GM19463 (cell line): Measurements from ENCODE around the gene DCANP1.

Experiments
- ATAC-seq: cut with Tn5 transposase; IDR thresholded peaks from one replicate; pipeline ENCODE4 v1.9.1; 2021; ENCODE audit warnings: mild to moderate bottlenecking, moderate library complexity; ENCODE audit not compliant: unreplicated experiment

Gene DCANP1

DNA sequence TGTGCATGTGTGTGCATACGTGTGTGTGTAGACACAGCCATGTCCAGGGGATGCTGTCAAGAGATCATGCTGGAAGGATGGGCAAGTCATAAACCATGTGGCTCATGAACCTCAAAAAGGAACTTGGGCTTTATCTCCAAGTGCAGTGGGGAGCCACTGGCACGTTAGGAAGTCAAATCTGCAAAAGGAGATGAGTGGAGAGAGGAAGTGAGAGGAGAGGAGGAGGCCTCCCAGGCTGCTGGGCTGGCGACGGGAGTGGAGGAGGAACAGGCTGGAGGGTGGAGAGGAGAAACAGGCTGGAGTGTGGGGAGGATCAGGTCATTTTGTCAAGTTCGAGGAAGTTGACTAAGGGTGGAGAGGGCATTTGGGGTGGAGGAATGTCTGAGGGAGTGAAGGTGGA lies 34.2 kb upstream of the DCANP1 start:
- ATAC-seq: no peak

- ATAC-seq: no peak
Measured at GRCh38 chr5:135480511-135480910, 33.4 kb upstream of the DCANP1 start.

DNA sequence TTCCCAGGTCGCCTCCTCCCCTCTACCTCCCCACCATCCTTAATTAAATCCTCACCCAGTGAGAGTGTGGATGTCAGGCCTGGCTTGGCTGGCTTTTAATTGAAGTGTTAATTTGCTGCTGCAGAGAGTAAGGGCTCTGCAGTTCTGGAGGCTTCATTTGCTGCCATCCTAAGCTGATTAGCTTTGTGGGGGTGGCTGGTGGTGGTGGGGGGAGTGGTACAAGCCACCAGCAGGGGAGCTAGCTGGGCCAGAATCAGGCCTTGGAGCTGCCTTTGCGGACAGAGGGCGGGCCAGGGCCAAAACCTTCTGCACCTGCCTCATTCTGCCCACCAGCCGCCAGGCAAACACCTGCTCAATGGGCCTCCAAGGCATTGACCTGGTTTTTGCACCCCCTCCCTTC lies 31.8 kb upstream of the DCANP1 start:
- no peak for ATAC-seq

DNA sequence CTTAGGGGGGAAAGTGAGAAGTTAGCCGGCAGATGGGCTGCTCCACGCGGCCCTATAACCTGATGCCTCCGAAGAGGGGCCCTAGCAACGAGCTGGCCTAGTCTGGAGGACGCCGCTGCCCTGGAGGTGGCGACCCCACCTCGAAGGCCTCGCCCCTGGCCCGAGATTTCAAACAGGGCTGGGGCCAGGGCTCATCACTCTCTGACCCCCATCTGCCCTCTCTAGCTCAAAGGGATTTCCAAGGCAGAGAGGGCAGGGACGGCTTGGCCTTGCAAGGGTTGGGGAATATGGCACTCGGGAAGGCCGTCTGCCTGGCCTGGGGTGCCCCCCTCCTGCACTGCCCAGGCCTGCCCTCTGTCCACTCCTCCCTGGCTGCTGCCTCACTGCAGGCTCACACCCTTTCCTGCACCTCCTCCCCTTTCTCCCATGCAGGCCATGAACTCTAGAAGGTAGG lies 30.5 kb upstream of the DCANP1 start:
- no peak for ATAC-seq

- ATAC-seq: no peak
Measured at GRCh38 chr5:135476615-135477581, 29.8 kb upstream of the DCANP1 start.

DNA sequence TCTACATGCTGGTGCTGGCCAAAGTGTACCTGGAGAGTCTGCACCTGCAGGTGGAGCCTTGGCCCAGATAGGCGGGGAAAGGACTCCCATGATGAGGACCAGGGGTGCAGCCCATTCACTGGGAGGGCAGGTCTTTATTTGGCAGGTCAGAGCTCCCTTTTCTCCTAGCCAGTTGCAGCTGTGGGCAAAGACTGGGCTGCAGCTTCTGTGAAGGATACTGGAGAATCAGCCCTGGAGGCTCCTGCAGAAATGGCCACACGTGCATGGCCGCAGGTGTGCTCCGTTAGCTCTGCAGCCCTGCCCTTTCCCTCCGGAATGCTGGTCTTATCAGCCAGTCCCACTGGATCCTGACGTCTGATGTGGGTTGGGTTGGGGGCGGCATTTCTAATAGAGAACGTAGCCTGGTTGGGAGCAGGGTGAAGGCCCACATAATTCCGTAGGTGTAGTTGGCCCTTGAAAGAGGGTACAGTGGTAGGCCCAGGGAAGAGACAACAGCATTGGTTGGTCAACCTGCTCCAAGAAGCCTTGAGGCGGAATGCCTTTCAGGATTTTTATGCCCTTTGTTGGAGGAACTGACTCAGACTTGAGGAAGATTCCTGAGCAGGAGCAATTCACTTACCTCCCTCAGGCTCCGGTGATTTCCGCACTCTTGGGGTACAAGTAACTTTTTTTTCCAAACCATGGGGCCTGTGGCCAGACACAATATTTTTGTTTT lies 27.0 kb upstream of the DCANP1 start:
- no peak for ATAC-seq

DNA sequence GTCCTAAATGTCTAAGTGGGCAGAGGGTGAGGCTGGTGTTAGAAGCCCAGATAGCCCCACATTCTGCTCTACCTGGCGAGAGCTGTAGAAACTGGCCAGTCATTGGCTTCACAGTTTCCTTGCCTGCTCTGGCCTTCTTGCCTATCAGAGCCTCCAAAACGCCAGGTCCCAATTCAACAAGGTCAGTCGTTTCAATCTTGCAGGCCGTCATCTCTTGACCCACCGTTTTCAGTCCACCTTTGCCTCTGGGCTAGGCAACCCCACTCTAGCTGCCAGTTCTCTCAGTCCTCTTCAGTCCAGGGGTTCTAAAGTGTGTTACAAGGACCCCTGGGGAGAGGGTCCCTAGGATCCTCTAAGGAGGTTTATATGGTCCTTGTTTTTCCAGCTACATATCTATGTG lies 25.0 kb upstream of the DCANP1 start:
- no peak for ATAC-seq

DNA sequence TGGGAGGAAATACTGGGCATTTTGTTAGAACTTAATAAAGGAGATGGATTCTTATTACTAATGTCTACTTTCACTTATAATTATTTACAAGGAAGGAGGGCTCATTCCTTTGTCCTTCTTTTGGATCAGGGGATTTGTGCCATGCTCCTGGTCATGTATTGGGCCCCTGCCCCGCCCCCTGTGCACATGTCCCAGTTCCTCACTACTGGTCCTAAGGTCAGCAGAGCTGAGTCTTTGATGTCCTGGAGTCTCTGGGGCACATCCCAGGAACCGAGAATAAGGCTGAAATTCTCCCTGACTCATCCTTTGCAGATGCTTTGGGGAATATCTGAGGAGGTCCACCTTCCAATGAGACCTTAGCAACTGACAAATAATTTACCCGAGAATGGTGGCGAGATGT lies 24.6 kb upstream of the DCANP1 start:
- ATAC-seq: no peak

GRCh38 chr5:135469911-135470310 lies 22.8 kb upstream of the DCANP1 start:
- ATAC-seq: no peak

DNA sequence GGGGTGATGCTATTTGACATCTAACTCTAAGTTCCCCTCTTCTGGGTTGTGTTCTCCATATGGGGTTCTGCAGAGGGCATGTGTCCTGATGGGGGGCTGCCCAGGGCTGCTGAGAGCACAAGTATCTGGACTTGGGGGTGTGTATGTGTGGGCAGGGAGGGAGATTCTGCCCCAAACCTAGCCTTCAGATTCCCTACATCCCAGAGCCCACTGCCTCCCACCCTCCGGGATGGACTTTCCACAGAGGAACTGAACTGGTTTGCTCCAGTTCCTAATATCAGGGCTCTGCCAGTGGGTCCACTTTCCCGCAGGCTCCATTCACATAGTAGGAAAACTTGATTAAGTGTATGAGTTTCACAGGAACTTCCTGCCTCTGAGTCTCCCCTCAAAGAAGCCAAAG lies 21.4 kb upstream of the DCANP1 start:
- no peak for ATAC-seq

- ATAC-seq: no peak
Measured at GRCh38 chr5:135467871-135468485, 20.8 kb upstream of the DCANP1 start.

DNA sequence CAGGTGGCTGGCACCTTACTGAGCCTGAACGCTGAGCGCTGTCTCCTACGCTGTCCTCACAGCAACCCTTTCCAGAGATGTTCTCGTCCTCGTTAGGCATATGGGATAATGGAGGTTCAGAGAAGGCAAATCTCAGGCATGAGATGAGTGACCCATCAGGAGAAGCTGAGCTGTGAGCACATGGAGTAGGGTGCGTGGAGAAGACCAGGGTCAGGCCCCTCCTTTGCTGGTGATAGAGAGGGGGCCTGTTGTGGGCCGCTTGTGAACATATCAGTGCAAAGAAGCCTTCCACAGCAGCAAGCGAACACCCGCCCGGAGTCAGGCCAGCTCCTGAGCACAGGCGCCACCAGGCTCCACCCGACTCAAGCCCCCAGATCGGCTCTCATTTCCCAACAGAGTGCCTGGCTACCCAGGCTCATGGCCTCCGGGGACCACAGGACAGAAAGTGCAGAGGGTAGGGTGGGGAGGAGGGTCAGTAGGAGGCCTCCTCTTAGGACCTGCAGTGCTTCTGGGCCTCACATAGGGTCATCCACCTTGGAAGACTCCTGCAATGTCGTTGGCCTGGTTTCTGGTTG lies 20.0 kb upstream of the DCANP1 start:
- ATAC-seq: no peak

- ATAC-seq: peak; percentile 72
Measured at GRCh38 chr5:135466178-135467050, 19.3 kb upstream of the DCANP1 start.

GRCh38 chr5:135465391-135466122 lies 18.4 kb upstream of the DCANP1 start:
- no peak for ATAC-seq

- peak; percentile 54 for ATAC-seq
Measured at GRCh38 chr5:135462304-135462703, 15.2 kb upstream of the DCANP1 start.

GRCh38 chr5:135461481-135462151 lies 14.5 kb upstream of the DCANP1 start:
- no peak for ATAC-seq

DNA sequence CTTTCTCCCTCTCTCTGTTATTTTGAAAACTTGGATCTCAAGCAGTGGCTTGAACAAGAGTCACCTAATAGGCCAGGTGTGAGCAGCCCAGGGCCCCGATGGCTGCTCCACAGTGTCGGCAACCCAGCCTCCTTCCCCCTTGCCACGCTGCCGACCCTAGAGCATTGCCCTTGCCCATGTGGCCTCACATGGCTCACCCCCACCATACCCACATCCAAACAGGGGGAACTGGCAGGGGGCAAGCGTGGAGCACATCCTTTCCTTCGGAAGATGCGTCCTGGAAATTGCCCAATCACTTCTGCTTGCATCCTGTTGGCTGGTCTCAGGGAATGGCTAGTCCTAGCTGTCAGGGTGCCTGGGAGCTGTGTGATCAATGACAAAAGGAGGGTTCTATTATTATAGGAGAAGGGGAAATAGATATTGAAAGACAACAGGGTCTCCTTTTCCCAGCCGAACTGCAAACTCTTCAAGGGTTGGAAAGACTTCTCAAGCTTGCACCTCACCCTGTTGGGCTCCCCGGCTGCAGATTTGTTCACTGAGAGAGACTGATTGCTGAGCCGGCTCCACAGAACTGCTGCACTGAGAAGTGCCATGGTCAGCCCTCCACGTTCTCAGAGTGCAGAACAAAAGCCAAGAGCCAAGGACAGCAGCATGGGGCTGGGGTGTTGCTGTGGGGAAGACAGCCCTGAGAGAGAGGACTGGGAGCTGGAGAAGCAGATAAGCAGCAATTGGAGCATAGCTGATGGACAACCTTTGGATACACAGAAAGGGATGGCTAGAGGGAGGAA lies 13.3 kb upstream of the DCANP1 start:
- ATAC-seq: no peak

DNA sequence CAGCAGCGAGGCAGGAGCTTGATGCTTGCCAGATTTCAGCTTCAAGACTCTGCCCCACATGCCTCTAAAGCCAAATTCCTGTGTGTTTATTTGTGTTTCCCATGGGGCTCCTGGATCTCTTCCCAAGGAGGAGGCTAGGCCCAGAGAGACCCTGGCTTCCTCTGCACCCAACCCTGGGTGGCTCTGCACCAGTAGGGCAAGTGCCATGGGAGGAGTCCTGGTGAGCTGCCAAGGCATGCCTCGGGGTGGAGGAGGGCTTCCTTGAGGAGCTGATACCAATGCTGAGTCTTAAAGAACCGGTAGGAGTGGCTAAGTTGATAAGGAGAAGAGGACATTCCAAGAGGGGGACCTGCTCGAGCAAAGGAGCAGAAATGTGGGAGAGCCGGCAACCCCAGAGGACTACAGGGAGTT lies 11.8 kb upstream of the DCANP1 start:
- ATAC-seq: no peak
